Ishikawa (cell line): Measurements from ENCODE around the gene INPP5F.

ENCODE experiments used
- CEBPB ChIP-seq: IDR thresholded peaks from 2 replicates; pipeline ENCODE4 v1.6.1; 2012
- CREB1 ChIP-seq: IDR thresholded peaks from 2 replicates; pipeline ENCODE4 v1.6.1; 2012; ENCODE audit warnings: low read depth
- EGR1 ChIP-seq: IDR thresholded peaks from 2 replicates; pipeline ENCODE4 v1.6.1; 2012
- EP300 ChIP-seq: IDR thresholded peaks from 2 replicates; pipeline ENCODE4 v1.6.1; 2012; ENCODE audit warnings: borderline replicate concordance
- FOXM1 ChIP-seq: IDR thresholded peaks from 2 replicates; pipeline ENCODE4 v1.6.1; 2012; ENCODE audit warnings: low read depth, borderline replicate concordance
- MAX ChIP-seq: IDR thresholded peaks from 2 replicates; pipeline ENCODE4 v1.6.1; 2012
- NFIC ChIP-seq: IDR thresholded peaks from 2 replicates; pipeline ENCODE4 v1.6.1; 2012
- RAD21 ChIP-seq: IDR thresholded peaks from 2 replicates; pipeline ENCODE4 v1.6.1; 2012; ENCODE audit warnings: low read depth
- TAF1 ChIP-seq: IDR thresholded peaks from 2 replicates; pipeline ENCODE4 v1.6.1; 2012; ENCODE audit warnings: low read depth, mild to moderate bottlenecking
- TCF12 ChIP-seq: IDR thresholded peaks from 2 replicates; pipeline ENCODE4 v1.6.1; 2012; ENCODE audit warnings: low read depth
- TEAD4 ChIP-seq: IDR thresholded peaks from 2 replicates; pipeline ENCODE4 v1.6.1; 2012
- USF1 ChIP-seq: IDR thresholded peaks from 2 replicates; pipeline ENCODE4 v1.6.1; 2012
- YY1 ChIP-seq: IDR thresholded peaks from 2 replicates; pipeline ENCODE4 v1.6.1; 2012; ENCODE audit warnings: low read depth
- ZBTB7A ChIP-seq: IDR thresholded peaks from 2 replicates; pipeline ENCODE4 v1.6.1; 2012; ENCODE audit warnings: low read depth
- TF ChIP-seq, protein P1 (sequence below): IDR thresholded peaks from 2 replicates; pipeline ENCODE4 v1.6.1; 2012; ENCODE audit warnings: low read depth, mild to moderate bottlenecking

Gene INPP5F

DNA sequence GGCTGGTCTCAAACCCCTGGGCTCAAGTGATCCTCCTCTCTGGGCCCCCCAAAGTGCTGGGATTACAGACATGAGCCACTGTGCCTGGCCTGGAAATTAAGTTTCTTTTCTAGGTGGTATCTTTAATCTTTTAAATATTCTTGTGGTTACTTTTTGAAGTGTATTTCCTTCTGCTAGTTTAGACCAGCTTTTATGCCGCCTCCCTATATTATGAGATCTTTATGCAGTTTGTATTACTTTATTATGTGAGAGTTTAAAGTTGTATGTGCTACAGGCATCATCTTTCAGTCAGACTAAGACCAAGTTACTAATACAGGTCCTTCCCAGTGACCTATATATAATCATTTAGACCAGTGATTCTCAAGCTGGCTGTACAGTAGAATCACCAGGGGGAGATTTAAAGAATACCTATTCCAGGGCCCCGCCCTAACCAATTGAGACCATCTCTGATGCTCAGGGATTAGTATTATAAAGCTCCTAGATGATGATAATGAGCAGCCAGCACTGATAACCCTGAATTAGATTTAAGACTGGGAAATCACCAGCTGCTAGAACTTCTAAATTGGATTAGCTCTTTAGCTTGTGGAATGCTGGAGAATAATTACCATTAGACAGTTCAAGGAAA is 11.3 kb downstream of the INPP5F start:
- TF ChIP-seq NFIC: no peak
- TF ChIP-seq CREB1: no peak
- TF ChIP-seq YY1: no peak
- no peak for TF ChIP-seq RAD21
- TF ChIP-seq, protein P1, sequence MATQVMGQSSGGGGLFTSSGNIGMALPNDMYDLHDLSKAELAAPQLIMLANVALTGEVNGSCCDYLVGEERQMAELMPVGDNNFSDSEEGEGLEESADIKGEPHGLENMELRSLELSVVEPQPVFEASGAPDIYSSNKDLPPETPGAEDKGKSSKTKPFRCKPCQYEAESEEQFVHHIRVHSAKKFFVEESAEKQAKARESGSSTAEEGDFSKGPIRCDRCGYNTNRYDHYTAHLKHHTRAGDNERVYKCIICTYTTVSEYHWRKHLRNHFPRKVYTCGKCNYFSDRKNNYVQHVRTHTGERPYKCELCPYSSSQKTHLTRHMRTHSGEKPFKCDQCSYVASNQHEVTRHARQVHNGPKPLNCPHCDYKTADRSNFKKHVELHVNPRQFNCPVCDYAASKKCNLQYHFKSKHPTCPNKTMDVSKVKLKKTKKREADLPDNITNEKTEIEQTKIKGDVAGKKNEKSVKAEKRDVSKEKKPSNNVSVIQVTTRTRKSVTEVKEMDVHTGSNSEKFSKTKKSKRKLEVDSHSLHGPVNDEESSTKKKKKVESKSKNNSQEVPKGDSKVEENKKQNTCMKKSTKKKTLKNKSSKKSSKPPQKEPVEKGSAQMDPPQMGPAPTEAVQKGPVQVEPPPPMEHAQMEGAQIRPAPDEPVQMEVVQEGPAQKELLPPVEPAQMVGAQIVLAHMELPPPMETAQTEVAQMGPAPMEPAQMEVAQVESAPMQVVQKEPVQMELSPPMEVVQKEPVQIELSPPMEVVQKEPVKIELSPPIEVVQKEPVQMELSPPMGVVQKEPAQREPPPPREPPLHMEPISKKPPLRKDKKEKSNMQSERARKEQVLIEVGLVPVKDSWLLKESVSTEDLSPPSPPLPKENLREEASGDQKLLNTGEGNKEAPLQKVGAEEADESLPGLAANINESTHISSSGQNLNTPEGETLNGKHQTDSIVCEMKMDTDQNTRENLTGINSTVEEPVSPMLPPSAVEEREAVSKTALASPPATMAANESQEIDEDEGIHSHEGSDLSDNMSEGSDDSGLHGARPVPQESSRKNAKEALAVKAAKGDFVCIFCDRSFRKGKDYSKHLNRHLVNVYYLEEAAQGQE: no peak
- TF ChIP-seq TCF12: no peak
- no peak for TF ChIP-seq ZBTB7A

DNA sequence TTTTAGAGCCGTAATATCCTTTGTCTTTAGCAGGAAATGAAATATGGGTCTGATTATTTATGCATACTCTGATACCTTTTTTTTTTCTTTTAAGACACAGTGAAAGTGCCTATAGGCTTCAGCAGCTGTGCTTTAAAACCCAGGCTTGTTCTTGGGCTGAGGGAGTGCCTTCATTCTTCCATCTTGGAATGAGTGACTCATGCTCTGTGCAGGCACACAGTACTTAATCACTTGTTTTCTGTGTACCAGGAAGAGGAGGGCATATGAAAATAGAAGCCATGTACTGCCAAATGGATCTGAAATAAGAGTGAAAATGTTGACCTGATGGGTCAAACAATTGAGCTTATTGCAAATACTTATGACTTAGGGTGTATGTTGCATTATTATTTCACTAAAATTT is 12.0 kb downstream of the INPP5F start:
- TF ChIP-seq MAX: 0 out of 2 replicates have a peak, but pooled peaks have one; percentile 15
- peak; percentile 79 for TF ChIP-seq YY1
- no peak for TF ChIP-seq NFIC
- peak; percentile 32; the same call in 1 of the 2 replicates for TF ChIP-seq FOXM1
- TF ChIP-seq TEAD4: peak; percentile 63

- no peak for TF ChIP-seq EP300
- no peak for TF ChIP-seq MAX
- no peak for TF ChIP-seq CEBPB
- no peak for TF ChIP-seq FOXM1
Measured at GRCh38 chr10:119738962-119739361, 13.1 kb downstream of the INPP5F start.

GRCh38 chr10:119740096-119740495 is 14.2 kb downstream of the INPP5F start:
- TF ChIP-seq, protein P1: no peak

DNA sequence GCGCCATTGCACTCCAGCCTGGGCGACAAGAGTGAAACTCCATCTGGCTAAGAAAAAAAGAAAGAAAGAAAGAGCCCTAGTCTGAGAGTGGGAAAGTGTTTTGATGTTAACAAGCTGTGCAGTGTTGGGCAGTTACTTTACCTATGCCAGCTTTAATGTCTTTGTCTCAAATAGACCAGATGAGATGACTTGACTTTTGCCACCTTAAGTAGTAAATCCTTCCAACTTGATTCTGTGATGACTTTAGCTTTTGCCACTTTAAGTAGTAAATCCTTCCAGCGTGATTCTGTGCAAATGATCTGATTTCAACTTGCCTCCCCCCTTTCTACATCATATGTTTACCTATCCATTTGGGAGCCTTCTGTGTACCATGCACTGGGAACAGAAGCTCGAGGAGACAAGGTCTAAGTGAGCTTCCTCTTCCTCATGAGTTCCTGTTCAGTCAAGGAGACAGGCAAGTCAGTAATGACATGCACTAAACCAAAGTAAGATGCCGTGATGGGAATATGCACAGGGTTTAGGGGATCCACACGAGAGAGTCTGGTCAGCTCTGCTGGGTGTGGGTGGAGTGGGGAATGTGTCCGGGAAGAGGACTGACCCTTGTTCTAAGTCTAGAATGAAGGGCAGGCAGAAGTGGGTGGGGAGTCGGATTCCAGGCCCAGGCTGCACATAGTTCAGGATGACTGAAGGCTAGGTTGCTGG is 17.2 kb downstream of the INPP5F start:
- TF ChIP-seq FOXM1 (no peak), MAX (no peak), TEAD4 (no peak), CREB1 (no peak), ZBTB7A (no peak), YY1 (no peak), TCF12 (no peak), USF1 (no peak), CEBPB (no peak), EP300 (no peak), EGR1 (no peak), RAD21 (no peak), TAF1 (no peak), NFIC (no peak)
- TF ChIP-seq, protein P1: no peak
